Fibroblast of peridontal ligament (primary cell): ENCODE measurements around the gene P2RX6.
"Not testable (repeated sequence)": the region's sequence is repeated elsewhere in the genome, so short reads cannot be mapped to it uniquely, and the experiment has no call there.

Source experiments
- DNase-seq: peaks from one replicate; pipeline ENCODE4 v3.0.0-alpha.2; 2010; ENCODE audit errors: extremely low read depth

The P2RX6 gene

DNA sequence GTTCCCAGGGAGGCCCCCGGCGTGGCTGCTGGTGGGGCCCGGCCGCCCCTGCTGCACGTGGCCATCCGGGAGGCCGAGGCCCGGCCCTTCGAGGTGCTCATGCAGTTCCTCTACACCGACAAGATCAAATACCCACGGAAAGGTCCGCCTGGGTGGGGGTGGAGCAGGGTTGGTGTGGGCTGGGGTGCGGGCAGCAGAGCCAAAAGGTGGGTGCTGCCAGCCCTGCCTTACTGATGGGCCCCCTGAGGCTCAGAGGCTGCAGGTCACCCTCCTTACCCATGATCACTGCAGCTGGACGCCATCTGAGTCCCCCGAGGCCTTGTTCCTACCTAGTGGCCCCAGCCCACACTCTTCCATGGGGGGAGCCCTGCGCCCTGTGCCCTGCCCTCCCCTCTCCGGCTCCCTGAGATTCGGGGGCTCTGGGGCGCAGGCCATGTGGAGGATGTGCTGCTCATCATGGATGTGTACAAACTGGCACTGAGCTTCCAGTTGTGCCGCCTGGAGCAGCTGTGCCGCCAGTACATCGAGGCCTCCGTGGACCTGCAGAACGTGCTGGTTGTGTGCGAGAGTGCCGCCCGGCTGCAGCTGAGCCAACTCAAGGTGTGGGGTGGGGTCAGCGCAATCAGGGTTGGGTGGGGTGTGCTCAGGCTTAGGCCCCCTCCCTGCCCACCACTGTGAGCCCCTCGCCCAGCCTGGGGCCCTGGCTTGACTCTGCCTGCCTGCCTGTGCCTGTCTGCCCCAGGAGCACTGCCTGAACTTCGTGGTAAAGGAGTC, 20.6 kb upstream of the P2RX6 start:
- no peak for DNase-seq

DNA sequence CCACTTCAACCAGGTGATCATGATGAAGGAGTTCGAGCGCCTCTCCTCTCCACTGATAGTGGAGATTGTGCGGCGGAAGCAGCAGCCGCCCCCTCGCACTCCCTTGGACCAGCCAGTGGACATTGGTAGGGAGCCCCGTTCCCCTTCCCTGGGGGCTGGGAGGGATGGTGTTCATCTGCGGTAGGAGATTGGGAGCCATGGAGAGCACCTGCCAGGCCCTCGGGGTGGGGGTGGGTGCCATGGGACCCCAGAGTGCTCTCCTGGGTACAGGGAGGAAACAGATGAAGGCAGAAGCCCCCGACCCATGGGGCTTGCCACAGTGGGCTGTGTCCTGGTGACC, 20.1 kb upstream of the P2RX6 start:
- DNase-seq = no peak

DNA sequence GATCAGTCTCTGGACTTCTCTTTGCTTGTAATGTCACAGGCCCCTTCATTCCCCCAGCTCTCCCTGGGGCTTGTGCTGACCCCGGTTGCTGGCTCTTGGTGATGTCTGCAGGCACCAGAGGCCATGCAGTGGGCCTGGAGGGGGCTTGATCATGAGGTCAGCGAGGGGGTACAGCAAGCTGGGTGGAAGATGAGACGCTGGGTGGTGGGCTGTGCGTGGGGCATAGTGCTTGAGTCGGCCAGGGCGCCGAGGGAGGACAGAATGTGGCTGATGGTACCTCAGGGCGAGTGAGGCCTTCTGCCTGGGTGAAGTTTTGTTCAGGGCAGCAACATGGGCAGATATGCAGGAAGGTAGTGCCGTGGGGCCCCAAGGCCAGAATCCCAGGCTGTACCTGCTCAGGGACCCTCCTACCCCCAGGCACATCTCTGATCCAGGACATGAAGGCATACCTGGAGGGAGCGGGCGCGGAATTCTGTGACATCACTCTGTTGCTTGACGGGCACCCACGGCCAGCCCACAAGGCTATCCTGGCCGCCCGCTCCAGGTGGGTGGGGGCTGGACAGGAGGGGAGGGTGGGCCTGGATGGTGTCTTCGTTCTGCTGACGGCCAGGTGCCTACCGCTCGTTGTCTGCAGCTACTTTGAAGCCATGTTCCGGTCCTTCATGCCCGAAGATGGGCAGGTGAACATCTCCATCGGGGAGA, 19.5 kb upstream of the P2RX6 start:
- DNase-seq = no peak

DNA sequence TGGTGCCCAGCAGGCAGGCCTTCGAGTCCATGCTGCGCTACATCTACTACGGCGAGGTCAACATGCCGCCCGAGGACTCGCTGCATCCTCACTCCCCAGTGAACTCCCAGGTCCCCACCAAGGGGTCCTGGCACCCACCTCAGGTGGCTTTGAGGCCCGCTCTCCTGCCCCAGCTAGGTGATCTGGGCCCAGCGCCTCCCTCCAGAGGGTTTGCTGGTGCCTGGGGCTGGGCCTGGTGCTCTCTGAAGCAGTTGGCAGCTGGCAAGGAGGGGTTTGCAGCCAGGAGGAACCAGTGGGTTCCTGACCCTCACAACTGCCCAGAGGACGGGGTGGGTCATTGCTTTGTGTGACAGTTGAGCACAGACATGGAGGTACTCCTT, 18.9 kb upstream of the P2RX6 start:
- no peak for DNase-seq

DNA sequence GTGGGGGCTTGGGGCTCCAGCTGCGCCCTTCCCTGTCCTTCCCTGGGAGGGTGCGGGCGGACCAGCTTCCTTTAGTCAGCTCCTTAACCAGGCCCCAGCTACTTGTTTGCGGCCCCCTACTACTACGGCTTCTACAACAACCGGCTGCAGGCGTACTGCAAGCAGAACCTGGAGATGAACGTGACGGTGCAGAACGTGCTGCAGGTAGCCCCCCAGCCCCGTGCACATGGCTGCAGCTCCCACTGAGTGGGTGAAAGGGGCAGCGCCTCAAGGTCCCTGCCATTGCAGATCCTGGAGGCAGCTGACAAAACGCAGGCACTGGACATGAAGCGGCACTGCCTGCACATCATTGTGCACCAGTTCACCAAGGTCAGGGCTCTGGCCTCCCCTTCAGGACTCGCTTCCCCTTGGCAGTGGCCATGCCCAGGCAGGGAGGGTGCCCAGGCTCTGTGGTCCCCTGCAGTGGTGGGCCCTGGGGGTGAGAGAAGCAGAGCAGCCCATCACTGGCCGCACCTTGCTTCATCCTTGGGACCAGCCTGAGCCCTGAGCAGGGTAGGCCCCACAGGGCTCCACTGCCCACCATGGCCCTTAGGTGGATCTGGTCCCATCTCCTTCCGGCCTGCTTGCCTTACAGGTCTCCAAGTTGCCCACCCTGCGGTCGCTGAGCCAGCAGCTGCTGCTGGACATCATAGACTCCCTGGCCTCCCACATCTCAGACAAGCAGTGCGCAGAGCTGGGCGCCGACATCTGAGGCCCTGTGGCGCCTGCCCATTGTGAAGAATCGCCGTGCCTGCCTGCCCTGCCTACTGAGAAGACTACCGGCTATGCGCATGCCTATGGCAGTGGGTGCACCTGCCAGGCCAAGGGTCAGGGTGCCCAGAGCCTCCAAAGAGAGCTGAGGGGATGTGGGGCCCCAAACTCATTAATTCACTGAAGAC, 18.1 kb upstream of the P2RX6 start:
- no peak for DNase-seq

DNA sequence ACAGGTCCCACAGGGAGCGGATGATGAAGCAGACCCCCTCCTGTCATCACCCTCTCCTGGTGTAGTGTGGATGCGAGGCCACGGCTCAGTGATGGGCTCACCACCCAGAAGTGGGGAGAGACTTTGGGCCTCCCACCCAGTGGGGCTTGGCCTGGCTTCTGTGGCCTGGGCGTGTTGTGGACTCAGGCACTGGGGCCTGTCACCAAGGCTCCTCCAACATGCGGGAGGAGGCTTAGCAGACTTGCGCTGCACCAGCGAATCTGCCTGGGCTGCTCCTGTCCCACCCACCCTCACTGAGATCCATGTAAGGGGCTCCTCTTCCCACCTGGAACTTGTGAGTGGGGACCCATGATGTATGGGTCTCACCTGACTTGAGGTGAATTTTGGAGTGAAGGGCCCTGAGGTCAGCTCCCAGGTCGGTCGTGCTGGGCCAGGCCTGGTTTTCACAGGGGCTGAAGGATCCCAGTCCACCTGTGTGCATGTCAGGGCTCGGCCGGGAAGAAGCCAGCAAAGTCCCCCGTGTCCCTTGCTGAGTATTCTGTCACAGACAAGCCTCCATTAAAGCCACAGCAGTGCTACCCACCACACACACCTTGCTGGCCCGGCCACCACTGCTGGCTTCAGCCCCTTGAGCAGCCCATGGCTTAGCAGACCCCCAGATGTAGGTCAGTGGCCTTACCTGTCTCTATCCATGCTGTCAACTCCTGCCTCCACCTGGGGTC, 17.3 kb upstream of the P2RX6 start:
- no peak for DNase-seq

DNA sequence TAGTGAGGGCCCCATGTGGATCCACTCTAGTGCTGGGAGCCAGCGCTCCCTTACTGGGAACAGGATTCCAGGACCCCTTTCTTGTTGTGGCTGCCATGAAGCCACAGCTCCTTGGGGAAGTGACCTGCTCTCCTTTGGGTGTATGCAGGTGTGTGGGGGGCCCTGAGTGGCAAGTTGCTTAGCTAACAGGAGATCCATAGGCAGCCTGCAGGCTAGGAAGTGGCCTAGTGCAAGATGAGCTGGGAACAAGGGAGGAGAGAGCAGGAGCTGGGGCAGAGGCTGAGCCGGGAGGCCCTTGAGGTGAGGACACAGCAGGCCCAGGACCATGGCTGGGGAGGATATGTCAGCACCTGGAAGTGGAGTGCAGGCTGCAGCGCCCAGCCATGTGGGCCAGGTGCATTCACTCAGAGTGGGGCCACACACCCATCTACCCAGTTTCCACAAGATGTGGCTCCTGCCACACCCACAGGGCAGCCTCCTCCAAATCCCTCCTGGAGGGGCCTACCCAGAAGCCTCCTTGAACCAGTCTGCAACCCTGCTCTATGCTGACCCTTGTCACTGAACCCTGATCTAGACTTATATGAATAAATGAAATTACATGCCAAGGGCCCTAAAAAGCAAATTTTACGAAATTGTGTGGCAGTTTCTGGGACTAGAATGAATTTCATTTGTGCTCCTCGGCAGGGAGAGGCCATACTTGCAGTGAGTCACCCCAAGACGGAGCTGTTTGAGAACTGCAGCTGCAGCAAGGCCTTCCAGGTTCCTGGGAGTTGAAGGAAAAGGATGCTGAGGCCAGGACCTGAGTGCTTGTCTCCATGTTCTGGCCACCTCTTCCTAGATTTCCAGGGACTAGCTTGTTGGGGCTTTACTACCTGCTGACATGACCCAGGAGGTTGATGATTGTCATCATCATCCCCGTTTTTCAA, 16.3 kb upstream of the P2RX6 start:
- DNase-seq = peak; percentile 22

DNA sequence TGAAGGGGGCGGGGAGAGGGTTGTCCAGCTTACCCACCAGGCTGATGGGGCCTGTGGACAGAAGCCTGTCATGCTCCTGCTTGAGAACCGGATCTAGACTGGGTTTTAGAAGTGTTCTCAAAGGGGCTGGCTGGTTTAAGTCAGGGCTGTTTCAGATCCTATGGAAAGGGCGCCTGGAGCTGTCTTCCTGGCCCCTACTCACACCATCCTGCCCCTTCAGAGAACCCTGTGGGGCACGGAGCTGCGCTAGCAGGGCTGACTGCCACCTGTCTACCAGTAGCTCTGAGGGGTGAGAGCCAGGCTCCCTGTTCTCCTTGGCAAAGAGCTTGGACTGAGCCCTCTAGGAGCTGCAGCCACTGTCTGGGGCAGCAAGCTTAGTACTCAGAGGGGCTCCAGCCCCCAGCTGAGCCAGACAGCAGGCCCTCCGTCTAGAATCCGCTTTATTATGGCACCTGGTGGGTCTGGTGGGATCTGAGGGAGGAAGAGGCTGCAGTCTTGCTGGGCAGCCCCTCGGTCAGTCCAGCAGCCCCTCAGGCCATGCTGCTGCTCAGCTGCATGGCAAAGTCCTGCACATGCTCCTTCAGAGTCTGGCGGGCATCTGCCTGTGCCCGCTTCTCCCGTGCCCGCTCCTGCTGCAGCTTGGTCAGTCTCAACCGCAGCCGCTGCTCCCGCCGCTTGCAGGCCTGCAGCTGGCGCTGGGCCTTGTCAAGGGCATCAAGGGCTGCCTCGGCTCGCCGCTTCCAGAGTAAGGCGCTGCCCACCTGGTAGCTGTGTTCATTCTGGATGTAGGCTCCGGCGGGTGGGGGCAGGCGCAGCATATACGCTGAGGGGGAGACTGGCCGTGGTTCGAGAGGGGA, 15.4 kb upstream of the P2RX6 start:
- DNase-seq = no peak

DNA sequence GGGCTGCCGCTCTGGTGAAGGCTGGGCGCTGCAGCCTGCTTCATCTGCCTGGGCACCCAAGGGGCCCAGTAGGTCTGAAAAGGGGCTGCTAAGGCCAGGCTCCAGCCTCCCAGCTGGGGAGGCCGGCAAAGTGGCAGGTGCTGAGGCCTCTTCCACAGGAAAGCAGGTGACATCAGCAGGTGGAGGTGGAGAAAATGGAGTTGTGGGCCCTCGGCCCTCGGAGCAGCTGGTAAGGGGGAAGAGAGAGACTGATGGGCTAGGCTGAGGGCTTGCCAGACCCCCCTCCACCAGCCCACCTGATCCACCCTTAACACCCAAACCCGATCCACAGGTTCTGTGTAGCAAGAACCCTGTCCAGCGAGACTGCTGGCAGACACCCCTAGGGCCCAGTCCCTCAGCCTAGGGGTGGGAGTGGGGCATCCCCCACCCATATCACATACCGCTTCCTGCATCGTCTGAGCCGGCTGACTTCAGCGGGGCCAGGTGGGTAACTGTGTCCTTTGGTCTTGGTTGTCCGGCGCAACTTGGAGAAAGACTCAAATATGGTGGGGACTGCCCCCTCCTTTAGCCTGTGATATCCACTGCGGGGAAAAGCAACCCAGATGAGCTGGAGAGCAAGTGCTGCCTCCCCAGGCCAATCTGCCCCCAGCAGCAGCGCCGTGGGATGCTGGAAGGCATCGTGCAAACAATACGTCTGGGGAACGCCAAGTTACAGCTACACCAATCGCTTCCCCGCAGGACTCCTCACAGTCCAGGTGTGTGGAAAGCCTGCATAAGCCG, 14.6 kb upstream of the P2RX6 start:
- DNase-seq = peak; percentile 18

DNA sequence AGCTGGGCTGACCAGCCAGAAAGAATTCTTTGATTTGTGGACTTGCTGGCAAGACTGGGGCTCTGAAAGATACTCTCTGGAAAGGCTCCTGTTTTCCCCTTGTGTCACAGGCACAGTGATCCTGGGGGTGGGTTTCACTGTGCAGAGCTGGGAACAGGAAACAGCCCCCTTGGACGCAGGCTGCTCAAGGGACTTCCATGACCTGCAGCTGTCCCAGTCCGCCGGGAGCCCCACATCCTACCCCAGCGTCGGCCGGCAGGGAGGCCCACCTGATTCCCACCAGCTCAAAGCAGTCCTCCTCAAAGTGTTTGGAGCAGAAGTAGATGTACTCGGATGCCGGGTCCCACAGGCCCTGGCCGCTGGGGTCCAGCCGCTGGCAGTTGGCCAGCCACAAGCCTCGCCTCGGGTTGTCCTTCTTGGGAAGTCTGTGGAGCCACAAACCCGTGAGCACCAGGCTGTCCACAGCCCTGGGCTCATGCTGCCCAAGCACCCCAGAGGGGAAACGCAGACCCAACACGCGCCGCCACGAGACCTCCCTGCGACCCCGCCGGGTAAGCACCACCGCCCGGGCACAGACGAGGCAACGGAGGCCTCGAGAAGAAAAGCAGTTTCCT, 13.9 kb upstream of the P2RX6 start:
- DNase-seq = peak; percentile 11

DNA sequence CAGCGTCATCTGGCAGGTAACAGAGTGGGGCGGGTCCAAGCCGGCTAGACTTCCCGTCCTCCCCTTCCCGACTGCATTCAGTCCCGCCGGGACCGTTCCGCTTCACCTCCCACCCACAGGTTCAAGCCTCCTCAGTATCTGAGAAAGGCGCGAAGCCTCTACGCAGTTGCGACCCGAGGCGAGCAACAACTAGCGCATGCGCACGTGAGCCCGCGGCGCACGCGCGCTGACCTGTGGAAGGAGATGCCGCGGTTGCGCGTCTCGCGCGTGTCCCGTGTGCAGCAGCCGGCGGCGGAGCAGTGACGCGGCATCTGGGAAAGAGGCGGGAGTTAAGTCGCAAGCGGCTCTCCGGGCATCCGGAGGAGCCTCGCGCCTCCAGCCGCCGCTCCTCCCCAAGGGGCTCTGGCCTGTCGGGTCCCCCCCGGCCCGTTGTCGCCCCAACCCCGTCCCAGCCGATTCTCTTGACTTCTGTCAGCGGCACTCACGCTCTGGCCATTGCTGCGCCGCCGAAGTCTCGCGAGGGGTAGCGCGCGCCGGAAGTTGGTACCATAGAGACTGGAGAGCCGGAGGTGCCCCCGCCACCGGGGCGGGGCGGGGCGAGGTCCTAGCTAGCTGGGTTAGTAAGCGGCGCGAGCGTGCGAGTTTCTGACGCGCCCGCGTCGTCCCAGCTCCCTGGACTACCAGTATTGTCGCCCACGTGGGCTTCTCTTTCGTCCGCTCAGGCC, 13.2 kb upstream of the P2RX6 start, which contains the start of gene THAP7:
THAP7 (minus strand) TSS at position 518 of the 725 bp plus-strand sequence; CDS start at position 311, 207 bp downstream.
- peak; percentile 93 for DNase-seq

DNA sequence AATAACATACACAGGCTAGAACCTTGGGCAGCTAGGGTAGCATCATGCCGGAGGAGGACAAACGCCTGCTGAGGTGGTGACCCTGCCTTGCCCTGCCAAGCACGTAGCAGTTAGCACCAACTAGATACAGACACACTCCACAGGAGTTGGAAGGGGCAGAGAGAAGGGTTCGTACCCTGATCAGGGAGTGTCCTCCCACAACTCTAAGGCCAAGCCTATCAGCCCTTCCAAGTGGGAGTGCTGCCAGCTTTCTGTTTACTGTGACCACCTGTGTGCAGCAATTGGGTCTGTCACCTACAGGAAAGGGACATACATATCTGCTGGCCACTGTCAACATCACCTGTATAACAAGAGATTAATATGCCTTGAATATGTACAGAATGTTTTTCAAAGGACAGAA, 11.2 kb upstream of the P2RX6 start:
- DNase-seq = no peak

DNA sequence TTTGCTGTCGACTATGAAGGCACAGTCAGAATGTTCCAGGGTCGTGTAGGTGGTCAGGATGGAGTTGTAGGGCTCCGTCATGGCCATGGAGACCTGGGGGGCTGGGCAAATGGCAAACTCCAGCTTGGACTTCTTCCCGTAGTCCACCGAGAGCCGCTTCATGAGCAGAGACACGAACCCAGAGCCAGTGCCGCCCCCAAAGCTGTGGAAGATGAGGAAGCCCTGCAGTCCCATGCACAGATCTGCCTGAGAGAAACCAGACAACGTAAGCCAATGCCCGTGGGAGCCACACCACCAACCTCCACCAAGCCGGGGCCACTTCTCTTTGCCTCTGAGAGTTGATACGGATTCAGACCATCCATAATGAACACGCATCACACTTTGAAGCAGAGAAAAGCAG, 5.8 kb upstream of the P2RX6 start:
- not testable (repeated sequence) for DNase-seq

DNA sequence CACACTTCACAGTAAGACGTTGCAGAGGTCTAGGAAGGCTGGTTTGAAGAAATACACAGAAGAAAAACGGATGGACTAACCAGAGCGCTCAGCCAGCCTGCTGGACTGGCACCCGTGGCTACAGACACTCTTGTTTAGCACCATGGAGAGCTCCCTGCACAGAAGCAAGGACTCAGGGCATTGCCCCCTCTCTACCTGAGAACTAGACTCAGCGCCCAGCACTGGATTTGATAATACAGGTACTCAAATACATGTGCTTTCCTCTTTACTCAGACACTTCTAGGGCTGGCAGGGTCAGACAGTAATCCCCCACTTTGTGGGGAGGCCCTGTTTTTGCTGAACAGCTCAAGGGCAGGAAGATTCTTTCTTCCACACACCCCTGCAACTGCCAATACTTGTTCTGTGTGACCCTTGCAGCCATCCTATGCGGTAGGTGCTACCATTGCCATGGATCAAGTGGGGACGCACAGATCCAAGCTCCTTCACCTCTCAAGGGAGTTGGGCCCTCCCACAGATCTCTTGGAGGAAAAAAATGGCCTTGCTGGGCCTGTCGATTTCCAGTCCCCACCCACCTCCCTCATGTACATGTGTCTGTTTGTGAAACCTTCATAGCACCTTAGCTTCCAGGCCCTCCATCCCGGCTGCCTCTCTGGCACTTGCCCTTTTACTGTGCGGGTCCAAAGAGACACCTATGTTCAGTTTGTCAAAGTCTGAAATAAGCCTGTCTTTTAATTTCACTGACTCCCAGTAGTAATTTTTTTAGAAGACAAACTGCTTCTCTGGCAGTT, 5.1 kb upstream of the P2RX6 start:
- DNase-seq = peak; percentile 57

DNA sequence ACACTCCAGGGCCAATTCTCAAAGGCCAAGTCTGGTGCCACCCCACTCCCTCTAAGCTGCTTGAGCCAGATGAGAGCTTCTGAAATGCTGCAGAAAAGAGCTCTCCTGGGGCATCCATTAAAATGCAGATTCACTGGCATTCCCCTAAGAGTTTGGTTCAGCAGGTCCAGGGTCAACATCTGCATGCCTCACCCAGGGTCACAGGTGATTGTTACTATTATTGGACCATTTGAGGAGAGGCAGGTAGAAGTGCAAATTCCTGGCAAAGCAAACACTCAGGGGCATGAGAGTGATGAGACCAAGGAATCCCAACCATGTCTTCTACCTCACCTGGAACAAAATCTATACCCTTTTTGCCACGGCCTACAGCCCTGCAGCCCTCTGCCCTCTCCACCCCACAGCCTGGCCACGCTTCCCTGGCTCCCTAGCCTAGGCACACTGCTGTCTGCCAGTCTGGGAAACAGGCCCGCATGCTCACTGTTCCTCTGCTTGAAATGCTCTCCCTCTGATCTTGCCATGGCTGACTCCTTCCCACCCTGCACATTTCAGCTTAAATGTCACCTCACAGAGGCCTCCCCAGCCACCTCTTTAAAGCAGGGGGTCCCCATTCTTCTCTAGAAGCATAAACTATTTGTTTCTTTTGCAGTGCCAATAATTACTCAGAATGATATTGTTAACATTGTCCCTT, 4.4 kb upstream of the P2RX6 start:
- no peak for DNase-seq
